Skin epidermis (tissue), 12 donors: ENCODE results near the gene DDIT3.

Experiments
- H3K27ac ChIP-seq, 21 experiments: fragments of 200-600 bp; sonication (generic) in 11 of 21; one replicate each; pipeline ENCODE4 v1.5.0; 2020; ENCODE audit warnings: mild to moderate bottlenecking in 3 of 21, inconsistent platforms in 2 of 21, moderate library complexity in 2 of 21
- H3K4me3 ChIP-seq, 7 experiments: fragments of 200-600 bp; sonication (generic) in 2 of 7; one replicate each; pipeline ENCODE4 v1.5.0; 2020; ENCODE audit warnings: inconsistent platforms in 2 of 7, mild to moderate bottlenecking in 2 of 7, moderate library complexity in 1 of 7

The DDIT3 gene

DNA sequence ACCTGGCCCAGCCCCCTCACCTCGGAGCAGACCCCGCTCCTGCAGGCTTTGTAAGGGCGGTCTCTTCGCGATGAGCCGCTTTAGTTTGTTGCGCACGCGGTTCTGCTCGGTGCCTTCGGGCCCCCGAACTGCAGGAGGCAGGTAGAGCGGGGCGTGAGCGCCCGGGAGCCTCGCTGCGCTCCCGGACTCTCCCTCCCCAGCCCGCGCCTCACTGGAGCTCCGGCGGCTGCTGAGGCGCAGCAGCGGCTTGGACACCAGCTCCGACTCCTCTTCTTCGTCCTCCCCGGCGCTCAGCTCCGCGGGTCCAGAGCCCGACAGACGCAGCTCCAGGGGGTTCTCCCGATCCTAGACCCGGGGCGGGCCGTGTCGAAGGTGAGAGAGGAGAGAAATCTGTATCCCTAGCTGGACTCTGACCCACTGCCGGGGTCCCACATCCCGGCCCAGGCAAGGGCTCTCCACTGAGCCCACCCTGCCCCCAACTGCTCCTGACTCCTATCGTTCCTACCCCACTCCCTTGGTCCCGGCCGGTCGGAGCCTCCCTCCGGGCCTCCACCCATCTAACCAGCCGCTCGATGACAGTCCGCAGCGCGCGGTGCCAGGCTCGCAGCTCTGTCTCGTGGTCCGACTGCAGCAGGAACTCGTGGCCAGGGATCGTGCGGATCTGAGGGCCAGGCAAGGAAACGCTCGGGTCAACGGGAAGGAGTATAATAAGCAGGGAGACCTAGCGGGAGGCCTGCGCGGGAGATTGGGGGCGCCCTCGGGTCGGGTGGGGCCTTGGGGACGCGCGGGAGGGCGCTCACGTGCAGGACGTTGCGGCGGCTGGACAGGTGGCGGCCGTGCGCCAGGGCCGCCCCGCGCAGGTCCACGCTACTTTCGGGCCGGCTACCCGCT lies 44.8 kb downstream of the DDIT3 start:
- peak overlapping the region; percentile 32 to 47 (median 40) for H3K4me3 ChIP-seq
- peak overlapping the region in 17 of 21 experiments; percentile 17 to 99 (median 88) for H3K27ac ChIP-seq

DNA sequence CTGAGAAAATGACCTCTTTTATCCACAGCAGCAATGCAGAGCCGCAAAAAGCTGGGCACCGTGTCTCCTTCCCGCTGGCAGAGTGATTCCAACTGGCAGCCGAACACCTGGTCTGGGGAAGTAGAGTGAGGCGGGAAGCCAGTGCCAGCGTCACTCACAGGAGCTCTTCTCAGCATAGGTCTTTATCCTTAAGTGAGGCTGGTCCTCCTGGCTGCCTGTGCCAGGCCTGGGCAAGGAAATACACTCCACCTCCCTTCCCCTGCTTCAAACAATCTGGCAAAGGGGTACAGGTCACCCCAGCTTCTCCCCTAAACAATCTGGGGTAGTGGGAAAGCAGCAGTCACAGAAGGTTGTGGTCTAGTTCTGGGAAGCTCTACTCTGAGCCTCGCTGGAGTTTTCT lies 45.5 kb downstream of the DDIT3 start:
- Histone ChIP-seq H3K4me3 (peak overlapping the region in 1 of 7 experiments; percentile 40), H3K27ac (no peak overlapping the region)

DNA sequence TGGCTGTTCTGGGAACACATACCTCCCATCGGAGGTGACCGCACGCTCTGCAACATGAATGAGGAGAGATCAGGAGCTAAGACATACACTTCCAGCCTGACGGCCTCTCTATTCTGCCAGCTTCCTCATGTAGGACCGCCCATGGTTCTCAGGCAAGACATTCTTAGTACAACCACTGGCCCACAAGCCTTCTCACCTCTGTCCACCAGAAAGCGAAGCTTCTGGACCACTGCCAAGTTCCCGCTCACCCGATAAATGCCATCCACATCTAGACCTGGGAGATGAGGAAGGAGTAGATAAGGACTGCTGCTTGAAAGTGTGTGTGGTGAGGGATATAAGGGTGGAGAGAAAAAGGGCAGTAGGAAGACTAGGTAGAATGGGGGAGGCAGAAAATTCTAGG lies 45.9 kb downstream of the DDIT3 start:
- no peak overlapping the region for H3K27ac ChIP-seq

DNA sequence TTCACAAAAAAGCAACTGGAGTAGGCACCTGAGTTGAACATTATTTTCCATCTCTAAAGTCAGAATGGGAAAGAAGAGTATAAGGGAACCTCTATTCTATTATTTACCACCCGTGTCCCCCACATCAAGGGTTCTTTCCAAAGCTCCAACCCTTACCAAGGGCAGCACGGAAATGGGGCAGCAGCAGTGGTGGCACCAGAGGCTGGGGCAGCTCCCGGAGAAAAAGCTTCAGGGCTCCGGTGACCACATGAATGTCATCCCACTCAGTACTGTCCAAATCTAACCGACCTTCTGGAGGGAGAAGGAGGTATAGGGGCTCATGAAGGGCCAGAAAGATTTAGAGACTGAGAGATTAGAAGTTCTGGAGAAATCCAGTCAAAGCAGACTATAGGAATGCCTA lies 46.4 kb downstream of the DDIT3 start:
- H3K27ac ChIP-seq: no peak overlapping the region
- H3K4me3 ChIP-seq: no peak overlapping the region

More for the DNA sequence above, 45.9 kb downstream of the DDIT3 start:
- no peak overlapping the region for H3K4me3 ChIP-seq

DNA sequence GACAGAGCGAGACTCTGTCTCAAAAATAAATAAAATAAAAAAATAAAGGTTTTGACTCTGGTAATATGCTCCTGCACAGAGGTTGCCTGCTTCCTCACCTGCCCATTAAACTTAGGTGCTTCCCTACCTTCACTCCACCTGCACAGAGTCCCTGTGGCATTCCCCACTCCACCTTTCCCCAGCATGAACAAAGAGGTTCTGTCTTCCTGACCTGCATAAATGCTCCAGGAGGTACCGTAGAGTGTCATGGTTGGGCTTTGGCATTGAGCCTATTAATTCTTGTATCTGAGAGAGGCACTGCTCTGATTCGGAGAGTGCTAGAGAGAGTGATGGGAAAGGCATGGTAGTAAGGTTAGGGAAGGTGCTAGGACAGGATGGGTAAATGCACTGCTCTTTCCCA lies 46.9 kb downstream of the DDIT3 start:
- H3K27ac ChIP-seq: no peak overlapping the region
- no peak overlapping the region for H3K4me3 ChIP-seq

DNA sequence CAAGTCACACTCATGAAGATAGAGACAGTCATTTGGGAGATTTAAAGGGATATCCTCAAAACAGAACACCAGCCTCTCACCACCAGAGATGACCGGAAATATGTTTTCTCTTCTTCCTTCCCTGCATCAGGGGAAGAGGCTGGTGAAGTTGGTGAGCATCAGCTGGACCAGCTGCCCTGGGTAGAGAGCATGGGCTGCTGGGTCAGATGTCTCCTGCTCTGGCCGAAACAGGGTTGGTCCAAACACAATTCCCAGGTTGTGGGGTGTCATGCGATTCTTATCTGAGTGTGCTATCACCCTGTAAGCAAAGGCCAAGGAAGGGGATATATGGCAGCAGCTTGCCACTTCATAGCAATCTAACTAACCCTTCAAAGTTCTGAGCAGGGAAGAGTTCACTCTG lies 47.9 kb downstream of the DDIT3 start:
- Histone ChIP-seq H3K4me3 (no peak overlapping the region), H3K27ac (no peak overlapping the region)

DNA sequence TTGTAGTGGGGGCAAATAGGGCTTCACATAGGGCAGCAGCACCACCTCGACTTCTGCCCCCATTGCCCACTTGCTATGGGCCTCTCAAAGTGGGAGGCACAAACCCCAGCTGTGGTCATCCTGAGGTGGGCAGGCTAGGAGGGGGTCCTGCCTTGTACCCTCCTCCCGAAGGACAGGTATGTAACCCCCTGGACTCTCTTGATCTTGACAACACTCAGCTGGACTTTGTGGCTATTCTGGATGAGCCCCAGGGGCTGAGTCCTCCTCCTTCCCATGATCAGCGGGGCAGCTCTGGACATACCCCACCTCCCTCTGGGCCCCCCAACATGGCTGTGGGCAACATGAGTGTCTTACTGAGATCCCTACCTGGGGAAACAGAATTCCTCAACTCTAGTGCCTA lies 48.7 kb downstream of the DDIT3 start:
- H3K4me3 ChIP-seq: no peak overlapping the region
- H3K27ac ChIP-seq: no peak overlapping the region

DNA sequence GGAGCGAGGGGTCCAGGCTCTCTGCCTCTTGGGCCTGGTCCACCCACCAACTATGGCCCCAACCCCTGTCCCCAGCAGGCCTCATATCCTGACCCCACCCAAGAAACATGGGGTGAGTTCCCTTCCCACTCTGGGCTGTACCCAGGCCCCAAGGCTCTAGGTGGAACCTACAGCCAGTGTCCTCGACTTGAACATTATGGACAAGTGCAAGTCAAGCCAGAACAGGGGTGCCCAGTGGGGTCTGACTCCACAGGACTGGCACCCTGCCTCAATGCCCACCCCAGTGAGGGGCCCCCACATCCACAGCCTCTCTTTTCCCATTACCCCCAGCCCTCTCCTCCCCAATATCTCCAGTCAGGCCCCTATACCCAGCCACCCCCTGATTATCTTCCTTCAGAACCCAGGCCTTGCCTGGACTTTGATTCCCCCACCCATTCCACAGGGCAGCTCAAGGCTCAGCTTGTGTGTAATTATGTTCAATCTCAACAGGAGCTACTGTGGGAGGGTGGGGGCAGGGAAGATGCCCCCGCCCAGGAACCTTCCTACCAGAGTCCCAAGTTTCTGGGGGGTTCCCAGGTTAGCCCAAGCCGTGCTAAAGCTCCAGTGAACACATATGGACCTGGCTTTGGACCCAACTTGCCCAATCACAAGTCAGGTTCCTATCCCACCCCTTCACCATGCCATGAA lies 49.2 kb downstream of the DDIT3 start:
- no peak overlapping the region for H3K27ac ChIP-seq
- H3K4me3 ChIP-seq: no peak overlapping the region

DNA sequence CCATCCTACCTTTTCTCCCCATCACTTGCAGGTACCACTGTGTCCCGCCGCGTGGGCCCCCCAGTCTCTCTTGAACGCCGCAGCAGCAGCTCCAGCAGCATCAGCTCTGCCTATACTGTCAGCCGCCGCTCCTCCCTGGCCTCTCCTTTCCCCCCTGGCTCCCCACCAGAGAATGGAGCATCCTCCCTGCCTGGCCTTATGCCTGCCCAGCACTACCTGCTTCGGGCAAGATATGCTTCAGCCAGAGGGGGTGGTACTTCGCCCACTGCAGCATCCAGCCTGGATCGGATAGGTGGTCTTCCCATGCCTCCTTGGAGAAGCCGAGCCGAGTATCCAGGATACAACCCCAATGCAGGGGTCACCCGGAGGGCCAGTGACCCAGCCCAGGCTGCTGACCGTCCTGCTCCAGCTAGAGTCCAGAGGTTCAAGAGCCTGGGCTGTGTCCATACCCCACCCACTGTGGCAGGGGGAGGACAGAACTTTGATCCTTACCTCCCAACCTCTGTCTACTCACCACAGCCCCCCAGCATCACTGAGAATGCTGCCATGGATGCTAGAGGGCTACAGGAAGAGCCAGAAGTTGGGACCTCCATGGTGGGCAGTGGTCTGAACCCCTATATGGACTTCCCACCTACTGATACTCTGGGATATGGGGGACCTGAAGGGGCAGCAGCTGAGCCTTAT lies 49.9 kb downstream of the DDIT3 start:
- no peak overlapping the region for H3K27ac ChIP-seq

DNA sequence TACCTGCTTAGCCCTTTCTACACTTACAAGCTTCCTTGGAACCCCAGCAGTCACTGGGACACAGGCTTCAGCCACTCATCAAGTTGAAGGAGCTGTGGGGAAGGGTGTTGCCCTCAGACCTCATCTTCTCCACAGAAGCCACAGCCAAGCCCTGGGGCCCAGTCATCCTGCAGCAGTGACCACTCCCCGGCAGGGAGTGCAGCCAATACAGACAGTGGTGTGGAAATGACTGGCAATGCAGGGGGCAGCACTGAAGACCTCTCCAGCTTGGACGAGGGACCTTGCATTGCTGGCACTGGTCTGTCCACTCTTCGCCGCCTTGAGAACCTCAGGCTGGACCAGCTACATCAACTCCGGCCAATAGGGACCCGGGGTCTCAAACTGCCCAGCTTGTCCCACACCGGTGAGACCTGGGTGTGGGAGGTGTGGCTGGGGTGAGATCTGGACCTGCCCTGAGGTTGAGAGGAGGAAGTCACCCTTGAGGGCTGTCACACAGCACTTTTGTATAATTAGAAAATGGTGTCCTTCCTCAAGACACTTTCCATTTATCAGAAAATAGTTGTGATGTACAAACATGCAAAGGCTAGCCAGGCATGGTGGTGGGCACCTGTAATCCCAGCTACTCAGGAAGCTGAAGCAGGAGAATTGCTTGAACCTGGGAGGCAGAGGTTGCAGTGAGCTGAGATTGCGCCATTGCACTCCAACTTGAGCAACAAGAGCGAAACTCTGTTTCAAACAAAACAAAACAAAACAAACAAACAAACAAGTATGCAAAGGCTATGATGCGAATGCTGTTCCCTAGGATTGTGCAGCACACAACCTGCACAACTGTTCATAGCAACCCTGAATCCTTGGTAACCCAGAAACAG lies 50.8 kb downstream of the DDIT3 start:
- H3K27ac ChIP-seq: no peak overlapping the region
- H3K4me3 ChIP-seq: no peak overlapping the region

More for the DNA sequence above, 49.9 kb downstream of the DDIT3 start:
- no peak overlapping the region for H3K4me3 ChIP-seq

DNA sequence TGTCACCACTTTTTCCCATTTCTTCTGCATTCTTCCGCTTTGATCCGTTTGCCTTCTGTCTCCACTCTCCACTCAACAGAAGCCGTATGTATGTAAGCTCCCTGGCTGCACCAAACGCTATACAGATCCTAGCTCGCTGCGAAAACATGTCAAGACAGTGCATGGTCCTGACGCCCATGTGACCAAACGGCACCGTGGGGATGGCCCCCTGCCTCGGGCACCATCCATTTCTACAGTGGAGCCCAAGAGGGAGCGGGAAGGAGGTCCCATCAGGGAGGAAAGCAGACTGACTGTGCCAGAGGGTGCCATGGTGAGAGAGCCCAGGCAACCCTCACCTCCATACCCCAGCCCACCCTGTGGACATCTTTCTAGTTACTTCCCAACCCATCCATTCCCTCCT lies 52.4 kb downstream of the DDIT3 start:
- Histone ChIP-seq H3K27ac (no peak overlapping the region), H3K4me3 (no peak overlapping the region)

DNA sequence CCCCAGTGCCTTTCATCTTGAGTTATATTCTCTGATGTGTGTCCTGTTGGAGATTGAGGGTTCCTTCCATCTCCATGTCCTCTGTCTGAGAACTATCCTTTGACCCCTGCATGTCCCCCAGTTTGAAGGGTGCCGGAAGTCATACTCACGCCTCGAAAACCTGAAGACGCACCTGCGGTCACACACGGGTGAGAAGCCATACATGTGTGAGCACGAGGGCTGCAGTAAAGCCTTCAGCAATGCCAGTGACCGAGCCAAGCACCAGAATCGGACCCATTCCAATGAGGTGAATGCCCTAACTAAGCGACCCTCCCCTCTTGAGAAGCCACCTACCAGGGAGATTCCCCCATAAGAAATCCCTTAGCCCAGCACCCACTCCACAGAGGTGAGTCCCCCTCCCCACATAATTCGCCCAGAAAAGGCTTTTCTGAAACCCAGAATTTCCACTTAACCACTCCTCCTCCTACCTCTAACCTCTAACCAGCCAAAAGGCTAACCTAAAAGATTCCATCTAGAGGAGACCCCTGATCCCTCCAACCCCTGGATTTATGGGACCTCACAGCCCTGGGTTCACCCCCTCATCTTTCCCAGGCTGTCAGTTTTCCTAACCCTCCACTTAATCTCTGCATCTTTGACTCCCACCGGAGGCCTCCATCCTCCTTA lies 53.0 kb downstream of the DDIT3 start:
- Histone ChIP-seq H3K27ac (no peak overlapping the region), H3K4me3 (no peak overlapping the region)
